K562 (cell line): Measurements from ENCODE around the gene SRPK2. TPM values are rescaled to one million over a fixed set of nuclear protein-coding genes. Genes with fewer than 3 reads are reported as not detected.

ENCODE experiments used
- DPF2 ChIP-seq: fragments of 450-650 bp; IDR thresholded peaks from 2 replicates; pipeline ENCODE4 v1.6.1; 2016
- MAZ ChIP-seq, 2 experiments: fragments of 450-650 bp in 1 of 2; sonication (generic) in 1 of 2; formaldehyde crosslinking; IDR thresholded peaks in 1 of 2; conservative IDR thresholded peaks in 1 of 2; 2 replicates each; pipeline versions ENCODE4 v1.4.0 to v1.5.0; 2020; ENCODE audit warnings: mild to moderate bottlenecking in 1 of 2, missing genetic modification reagents in 1 of 2
- MED1 ChIP-seq: sonication (generic); formaldehyde crosslinking; IDR thresholded peaks from 2 replicates; pipeline ENCODE4 v1.8.1; 2023; ENCODE audit warnings: missing genetic modification reagents, borderline replicate concordance
- MEIS2 ChIP-seq: fragments of 450-650 bp; IDR thresholded peaks from 2 replicates; pipeline ENCODE4 v1.6.1; 2014; ENCODE audit warnings: mild to moderate bottlenecking; ENCODE audit not compliant: partially characterized antibody
- NONO ChIP-seq, 2 experiments: fragments of 200-400 bp in 1 of 2; fragments of 450-650 bp in 1 of 2; formaldehyde crosslinking in 1 of 2; IDR thresholded peaks; 2 replicates each; pipeline ENCODE4 v1.6.1; 2017; ENCODE audit warnings: low read depth in 2 of 2, mild to moderate bottlenecking in 2 of 2, moderate library complexity in 2 of 2, low read length in 1 of 2
- PHF20 ChIP-seq: fragments of 450-650 bp; IDR thresholded peaks from 2 replicates; pipeline ENCODE4 v1.6.1; 2018; ENCODE audit not compliant: partially characterized antibody
- PTTG1 ChIP-seq: fragments of 450-650 bp; IDR thresholded peaks from 2 replicates; pipeline ENCODE4 v1.6.1; 2016; ENCODE audit warnings: low read depth, mild to moderate bottlenecking, missing genetic modification characterization, missing compliant biosample characterization
- RBM15 ChIP-seq: fragments of 200-400 bp; formaldehyde crosslinking; IDR thresholded peaks from 2 replicates; pipeline ENCODE4 v1.6.1; 2018; ENCODE audit warnings: mild to moderate bottlenecking, low read length, moderate library complexity; ENCODE audit not compliant: insufficient read depth
- RBM39 ChIP-seq: fragments of 200-400 bp; formaldehyde crosslinking; optimal IDR thresholded peaks from 2 replicates; pipeline ENCODE3; 2018; ENCODE audit warnings: low read depth, low read length
- SLC30A9 ChIP-seq: fragments of 250-450 bp; sonication (Bioruptor Pico); IDR thresholded peaks from 2 replicates; pipeline ENCODE4 v1.8.0; 2022; ENCODE audit warnings: mild to moderate bottlenecking, moderate library complexity
- SMARCC2 ChIP-seq: fragments of 450-650 bp; IDR thresholded peaks from 2 replicates; pipeline ENCODE4 v1.6.1; 2017; ENCODE audit warnings: antibody characterized with exemption, moderate library complexity, mild to moderate bottlenecking, low read depth
- SRF ChIP-seq, 2 experiments: fragments of 250-450, 450-650 bp in 1 of 2; sonication (Bioruptor Pico) in 1 of 2; sonication (generic) in 1 of 2; formaldehyde crosslinking; IDR thresholded peaks; 2 replicates each; pipeline versions ENCODE4 v1.5.0 to v1.5.1; 2020 to 2022; ENCODE audit warnings: mild to moderate bottlenecking in 1 of 2, missing genetic modification reagents in 1 of 2
- TRIM24 ChIP-seq, 2 experiments: fragments of 450-650 bp; IDR thresholded peaks; 2 replicates each; pipeline ENCODE4 v1.6.1; 2016
- XRCC4 ChIP-seq: IDR thresholded peaks from one replicate; pipeline ENCODE4 v1.6.1; 2011; ENCODE audit not compliant: insufficient read depth, insufficient read length; ENCODE audit errors: extremely low read depth
- ZBTB9 ChIP-seq: fragments of 450-650 bp; formaldehyde crosslinking; IDR thresholded peaks from 2 replicates; pipeline ENCODE4 v1.4.0; 2020; ENCODE audit warnings: mild to moderate bottlenecking, moderate library complexity
- ZNF354B ChIP-seq: fragments of 250-450 bp; sonication (Bioruptor Pico); IDR thresholded peaks from 2 replicates; pipeline ENCODE4 v1.4.0; 2020
- ZNF395 ChIP-seq: fragments of 200-800 bp; sonication (Bioruptor generic); IDR thresholded peaks from 2 replicates; pipeline ENCODE4 v1.6.1; 2017; ENCODE audit warnings: missing genetic modification characterization, missing compliant biosample characterization
- polyA plus RNA-seq, 8 experiments: library from polyadenylated mRNA; depleted of rRNA in 4 of 8; stranded (reverse) in 5 of 8; unstranded in 3 of 8; fragments of >200 nt; fragmentation: Nextera tagmentation in 2 of 8; fragmentation: Illumina TruSeq in 1 of 8; extraction: Ambion mirVana in 2 of 8; extraction: Trizol in 1 of 8; gene quantifications; 2 replicates each; pipeline versions ENCODE4 v1.2.1 to v1.2.3, GENCODE V29; 2011 to 2014; ENCODE audit warnings: inconsistent platforms in 1 of 8, missing spikeins in 1 of 8
- total RNA-seq, 7 experiments: library from RNA; depleted of rRNA in 6 of 7; stranded (reverse); fragments of >200 nt in 6 of 7; fragmentation: Illumina TruSeq in 2 of 7; extraction: Trizol in 2 of 7; gene quantifications; 2 replicates each; pipeline versions ENCODE4 v1.2.1 to v1.2.3, GENCODE V29; 2011 to 2021; ENCODE audit warnings: low replicate concordance in 1 of 7
- TF ChIP-seq, protein P1 (sequence below), 2 experiments: fragments of 450-650 bp in 1 of 2; sonication (generic) in 1 of 2; formaldehyde crosslinking; conservative IDR thresholded peaks; 2 replicates each; pipeline versions ENCODE4 v1.4.0 to v1.8.1; 2020 to 2022; ENCODE audit warnings: mild to moderate bottlenecking in 1 of 2, missing genetic modification reagents in 1 of 2
- TF ChIP-seq, protein P2 (sequence below): fragments of 250-450 bp; sonication (Bioruptor Pico); IDR thresholded peaks from 2 replicates; pipeline ENCODE4 v1.9.0; 2021; ENCODE audit warnings: mild to moderate bottlenecking
- TF ChIP-seq, protein P3 (sequence below): IDR thresholded peaks from 3 replicates; pipeline ENCODE4 v1.6.1; 2011; ENCODE audit warnings: borderline replicate concordance, mild to moderate bottlenecking, moderate library complexity; ENCODE audit not compliant: insufficient read length; ENCODE audit errors: extremely low read depth

Gene SRPK2
- total and polyA plus RNA-seq, 9 of the 15 experiments (the other 6 are each of a cell fraction or from before 2014, with no cell fraction given): 21.5 to 44.7 (median 33.3) TPM

GRCh38 chr7:105387508-105388355, 989 bp downstream of the SRPK2 start (continued):
- TF ChIP-seq TRIM24 (IDR thresholded peaks at IDR 0.05): 0 out of 4 replicates have a peak, but pooled peaks of 1 of the 2 experiments have one; percentile 25
- TF ChIP-seq SMARCC2: no peak; the same call in 1 of the 2 replicates
- TF ChIP-seq MED1 (CRISPR knock-in tag): no peak
- peak; percentile 45 to 84; a peak in 3 of 4 replicates for TF ChIP-seq MAZ (CRISPR knock-in tag; conservative IDR thresholded peaks at IDR 0.05 in 1 of 2, IDR thresholded peaks at IDR 0.05 in 1 of 2)
- no peak for TF ChIP-seq PTTG1 (tag)
- no peak for TF ChIP-seq RBM15
- TF ChIP-seq SLC30A9 (CRISPR knock-in tag): no peak
- no peak for TF ChIP-seq XRCC4
- TF ChIP-seq ZNF354B (CRISPR knock-in tag): no peak
- TF ChIP-seq ZBTB9 (CRISPR knock-in tag): peak; percentile 54; the same call in 1 of the 2 replicates
- 0 out of 4 replicates have a peak, but pooled peaks of 1 of the 2 experiments have one; percentile 6 for TF ChIP-seq NONO (IDR thresholded peaks at IDR 0.05; ENCODE audit: low read depth in 2 of 2, low read length in 1 of 2)
- TF ChIP-seq DPF2: peak; percentile 57; the same call in 1 of the 2 replicates
- TF ChIP-seq PHF20: no peak
- TF ChIP-seq ZNF395 (CRISPR knock-in tag): peak; percentile 53; the same call in 1 of the 2 replicates
- peak in 1 of 2 experiments; percentile 17; a peak in 2 of 4 replicates for TF ChIP-seq SRF (CRISPR knock-in tag; IDR thresholded peaks at IDR 0.05)
- TF ChIP-seq RBM39: no peak
- TF ChIP-seq, protein P1, sequence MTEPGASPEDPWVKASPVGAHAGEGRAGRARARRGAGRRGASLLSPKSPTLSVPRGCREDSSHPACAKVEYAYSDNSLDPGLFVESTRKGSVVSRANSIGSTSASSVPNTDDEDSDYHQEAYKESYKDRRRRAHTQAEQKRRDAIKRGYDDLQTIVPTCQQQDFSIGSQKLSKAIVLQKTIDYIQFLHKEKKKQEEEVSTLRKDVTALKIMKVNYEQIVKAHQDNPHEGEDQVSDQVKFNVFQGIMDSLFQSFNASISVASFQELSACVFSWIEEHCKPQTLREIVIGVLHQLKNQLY (CRISPR knock-in tag; conservative IDR thresholded peaks at IDR 0.05): 0 out of 4 replicates have a peak, but pooled peaks of 1 of the 2 experiments have one; percentile 41
- TF ChIP-seq, protein P2, sequence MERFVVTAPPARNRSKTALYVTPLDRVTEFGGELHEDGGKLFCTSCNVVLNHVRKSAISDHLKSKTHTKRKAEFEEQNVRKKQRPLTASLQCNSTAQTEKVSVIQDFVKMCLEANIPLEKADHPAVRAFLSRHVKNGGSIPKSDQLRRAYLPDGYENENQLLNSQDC: no peak
- TF ChIP-seq, protein P3, sequence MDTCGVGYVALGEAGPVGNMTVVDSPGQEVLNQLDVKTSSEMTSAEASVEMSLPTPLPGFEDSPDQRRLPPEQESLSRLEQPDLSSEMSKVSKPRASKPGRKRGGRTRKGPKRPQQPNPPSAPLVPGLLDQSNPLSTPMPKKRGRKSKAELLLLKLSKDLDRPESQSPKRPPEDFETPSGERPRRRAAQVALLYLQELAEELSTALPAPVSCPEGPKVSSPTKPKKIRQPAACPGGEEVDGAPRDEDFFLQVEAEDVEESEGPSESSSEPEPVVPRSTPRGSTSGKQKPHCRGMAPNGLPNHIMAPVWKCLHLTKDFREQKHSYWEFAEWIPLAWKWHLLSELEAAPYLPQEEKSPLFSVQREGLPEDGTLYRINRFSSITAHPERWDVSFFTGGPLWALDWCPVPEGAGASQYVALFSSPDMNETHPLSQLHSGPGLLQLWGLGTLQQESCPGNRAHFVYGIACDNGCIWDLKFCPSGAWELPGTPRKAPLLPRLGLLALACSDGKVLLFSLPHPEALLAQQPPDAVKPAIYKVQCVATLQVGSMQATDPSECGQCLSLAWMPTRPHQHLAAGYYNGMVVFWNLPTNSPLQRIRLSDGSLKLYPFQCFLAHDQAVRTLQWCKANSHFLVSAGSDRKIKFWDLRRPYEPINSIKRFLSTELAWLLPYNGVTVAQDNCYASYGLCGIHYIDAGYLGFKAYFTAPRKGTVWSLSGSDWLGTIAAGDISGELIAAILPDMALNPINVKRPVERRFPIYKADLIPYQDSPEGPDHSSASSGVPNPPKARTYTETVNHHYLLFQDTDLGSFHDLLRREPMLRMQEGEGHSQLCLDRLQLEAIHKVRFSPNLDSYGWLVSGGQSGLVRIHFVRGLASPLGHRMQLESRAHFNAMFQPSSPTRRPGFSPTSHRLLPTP: no peak
- peak; percentile 25 for TF ChIP-seq MEIS2
